ENCODE results near the gene CFAP90. TPM values are rescaled to one million over a fixed set of nuclear protein-coding genes. Genes with fewer than 3 reads are reported as not detected.

The CFAP90 gene
- total and polyA plus RNA-seq, 2 of the 8 experiments (the other 6 are each of a cell fraction or from before 2014, with no cell fraction given) = 0.39 to 0.92 TPM

DNA sequence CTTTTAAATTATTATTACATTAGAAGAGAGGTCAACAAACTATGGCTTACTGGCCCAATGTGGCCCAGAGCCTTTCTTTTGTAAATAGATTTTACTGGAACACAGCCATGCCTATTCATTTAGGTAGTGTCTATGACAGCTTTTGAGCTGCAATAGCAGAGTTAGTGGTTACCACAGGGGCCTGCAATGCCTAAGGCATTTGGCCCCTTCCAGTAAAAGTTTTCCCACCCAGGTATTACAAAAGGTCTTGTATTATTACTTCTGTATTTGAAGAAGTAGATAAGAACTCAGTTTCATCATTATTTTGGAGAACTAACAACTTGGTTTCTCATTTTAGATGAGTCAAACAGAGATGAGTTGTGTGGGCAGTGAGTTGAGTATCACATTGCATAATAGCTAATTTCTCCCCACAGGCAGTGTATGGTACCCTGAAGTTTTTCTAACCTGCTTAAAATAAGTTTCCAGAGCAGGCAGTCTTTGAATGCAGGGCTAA lies 27.5 kb upstream of the CFAP90 start (continued):
- TF ChIP-seq KDM4A (IDR thresholded peaks at IDR 0.05; ENCODE audit: low read depth, low read length, severe bottlenecking) = no peak
- TF ChIP-seq KDM5A (IDR thresholded peaks at IDR 0.05; ENCODE audit: low read length) = no peak
- TF ChIP-seq TAF1 (IDR thresholded peaks at IDR 0.05; ENCODE audit: low read depth, low read length) = no peak
- TF ChIP-seq TAF7 (optimal IDR thresholded peaks at IDR 0.05; ENCODE audit: borderline replicate concordance, low read depth, low read length) = no peak
- TF ChIP-seq SUZ12 (IDR thresholded peaks at IDR 0.05; ENCODE audit: low read length) = no peak
- no peak for TF ChIP-seq GABPA (IDR thresholded peaks at IDR 0.05; ENCODE audit: borderline replicate concordance, insufficient read depth, low read length)
- TF ChIP-seq BCL11A (IDR thresholded peaks at IDR 0.05; ENCODE audit: low read depth in 2 of 2, low read length in 2 of 2) = no peak
